Right atrium auricular region (tissue), 2 donors: ENCODE data around the gene STAP2. TPM values are rescaled to one million over a fixed set of nuclear protein-coding genes. Genes with fewer than 3 reads are reported as not detected.

Experiments used
- DNase-seq: peaks from one replicate; pipeline ENCODE4 v3.0.0-alpha.2; 2019; ENCODE audit warnings: low spot score
- H3K27ac ChIP-seq, 2 donors: fragments of 200-600 bp; sonication (generic); 1 replicate in 1 of 2; 2 replicates in 1 of 2; pipeline ENCODE4 v1.5.1; 2016 to 2019
- H3K27me3 ChIP-seq, 2 donors: fragments of 200-600 bp; sonication (generic); one replicate each; pipeline versions ENCODE4 v1.5.1 to v1.6.0; 2017 to 2019
- H3K36me3 ChIP-seq: fragments of 200-600 bp; sonication (generic); one replicate; pipeline ENCODE4 v1.5.1; 2016
- H3K4me1 ChIP-seq, 2 donors: fragments of 200-600 bp; sonication (generic); one replicate each; pipeline versions ENCODE4 v1.5.1 to v1.6.0; 2017 to 2019
- H3K4me3 ChIP-seq, 2 donors: fragments of 200-600 bp; sonication (generic); 1 replicate in 1 of 2; 2 replicates in 1 of 2; pipeline ENCODE4 v1.5.1; 2017 to 2019; ENCODE audit warnings: mild to moderate bottlenecking in 1 of 2, moderate library complexity in 1 of 2
- H3K9me3 ChIP-seq, 2 donors: fragments of 200-600 bp; sonication (generic); one replicate each; pipeline ENCODE4 v1.5.1; 2019
- CTCF ChIP-seq, 2 donors: fragments of 200-600 bp; sonication (generic); IDR thresholded peaks; one replicate each; pipeline ENCODE4 v1.5.1; 2019; ENCODE audit warnings: antibody characterized with exemption in 2 of 2
- total RNA-seq, 2 donors: library from RNA; depleted of rRNA; stranded (reverse); fragments of >200 nt; gene quantifications; one replicate each; pipeline ENCODE4 v1.1.0, GENCODE V29; 2016

STAP2 gene
- total RNA-seq, 2 donors from 2014 or later: 4.8 to 11.8 TPM

DNA sequence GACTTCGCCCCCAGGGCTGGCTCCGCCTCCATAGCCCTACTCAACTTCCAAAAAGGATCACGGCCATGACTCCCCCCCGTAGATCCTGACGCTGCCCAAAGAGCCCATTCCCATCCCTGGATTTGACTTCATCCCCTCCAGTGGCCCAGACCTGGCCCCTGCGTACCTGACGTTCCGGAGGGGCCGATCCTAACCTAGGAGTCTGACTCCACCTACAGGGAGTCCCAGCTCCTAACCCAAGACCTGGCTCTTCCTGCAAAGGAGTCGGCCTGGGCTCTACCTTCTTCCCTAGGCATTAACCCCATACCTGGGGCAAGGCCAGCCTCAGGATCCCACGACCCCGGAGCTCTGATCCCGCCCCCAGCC lies 10.8 kb downstream of the STAP2 start:
- H3K4me1 ChIP-seq: peaks cover 0 to 24% of the 10 kb centered on the region in 2 donors
- peak overlapping the region; percentile 57 to 69 for H3K27ac ChIP-seq
- H3K9me3 ChIP-seq: no peaks in the 10 kb centered on the region
- H3K27me3 ChIP-seq: no peaks in the 10 kb centered on the region
- no peak for DNase-seq
- H3K4me3 ChIP-seq: peak overlapping the region; percentile 52 to 56
- no peaks in the 10 kb centered on the region for H3K36me3 ChIP-seq
- no peak for TF ChIP-seq CTCF (IDR thresholded peaks at IDR 0.05)

GRCh38 chr19:4327252-4327876 lies 11.3 kb downstream of the STAP2 start:
- Histone ChIP-seq H3K4me1 (peaks cover 0 to 24% of the 10 kb centered on the region in 2 donors), H3K9me3 (no peaks in the 10 kb centered on the region), H3K27me3 (no peaks in the 10 kb centered on the region), H3K36me3 (no peaks in the 10 kb centered on the region), H3K4me3 (peak overlapping the region; percentile 52 to 56), H3K27ac (peak overlapping the region; percentile 57 to 69)
- DNase-seq: peak; percentile 85
- no peak for TF ChIP-seq CTCF (IDR thresholded peaks at IDR 0.05)

- H3K36me3 ChIP-seq: no peaks in the 10 kb centered on the region
- no peak for DNase-seq
- no peak for TF ChIP-seq CTCF (IDR thresholded peaks at IDR 0.05)
Measured at GRCh38 chr19:4326837-4327251, 11.8 kb downstream of the STAP2 start.

GRCh38 chr19:4326215-4326836 lies 12.3 kb downstream of the STAP2 start:
- Histone ChIP-seq H3K27me3 (no peaks in the 10 kb centered on the region), H3K4me1 (peaks cover 0 to 24% of the 10 kb centered on the region in 2 donors), H3K36me3 (no peaks in the 10 kb centered on the region), H3K9me3 (no peaks in the 10 kb centered on the region), H3K4me3 (no peak overlapping the region), H3K27ac (no peak overlapping the region)
- TF ChIP-seq CTCF (IDR thresholded peaks at IDR 0.05): no peak
- no peak for DNase-seq

More at GRCh38 chr19:4326837-4327251, 11.8 kb downstream of the STAP2 start:
- Histone ChIP-seq H3K9me3 (no peaks in the 10 kb centered on the region), H3K27ac (no peak overlapping the region), H3K4me3 (peak overlapping the region in 1 of 2 donors; percentile 56), H3K27me3 (no peaks in the 10 kb centered on the region), H3K4me1 (peaks cover 0 to 24% of the 10 kb centered on the region in 2 donors)

GRCh38 chr19:4324228-4324627 lies 14.4 kb downstream of the STAP2 start:
- no peaks in the 10 kb centered on the region for H3K36me3 ChIP-seq
- H3K4me3 ChIP-seq: no peak overlapping the region
- no peak for TF ChIP-seq CTCF (IDR thresholded peaks at IDR 0.05)
- no peaks in the 10 kb centered on the region for H3K9me3 ChIP-seq
- no peaks in the 10 kb centered on the region for H3K27me3 ChIP-seq
- peaks cover 0 to 22% of the 10 kb centered on the region in 2 donors for H3K4me1 ChIP-seq
- DNase-seq: no peak
- H3K27ac ChIP-seq: no peak overlapping the region
